Uterus (tissue), 2 donors: ENCODE measurements around the gene TECTB.

Experiments used
- CTCF ChIP-seq, 4 experiments: fragments of 200-600 bp in 2 of 4; fragments of 450-650 bp in 2 of 4; sonication (generic) in 2 of 4; IDR thresholded peaks; one replicate each; pipeline ENCODE4 v1.5.1; 2016 to 2019; ENCODE audit warnings: antibody characterized with exemption in 4 of 4, mild to moderate bottlenecking in 2 of 4, moderate library complexity in 1 of 4
- POLR2A ChIP-seq, 2 donors: fragments of 450-650 bp; IDR thresholded peaks; one replicate each; pipeline ENCODE4 v1.6.1; 2016; ENCODE audit warnings: antibody characterized with exemption in 2 of 2, mild to moderate bottlenecking in 1 of 2, moderate library complexity in 1 of 2

- TF ChIP-seq CTCF (IDR thresholded peaks at IDR 0.05) (no peak), POLR2A (IDR thresholded peaks at IDR 0.05) (no peak)
Measured at GRCh38 chr10:112344261-112344660, 61.1 kb downstream of the TECTB start.
